HEK293 (cell line): ENCODE results near the gene CNOT8.

ENCODE experiments used
- CTCF ChIA-PET: fragments of 350-600 bp; formaldehyde crosslinking; extraction: SDS; loops from one replicate; lab custom pipeline; 2021; ENCODE audit warnings: antibody characterized with exemption; lab: Yijun Ruan, JAX
- POLR2A ChIA-PET: fragments of 300-600 bp; formaldehyde crosslinking; extraction: SDS; loops from one replicate; lab custom pipeline; 2020; ENCODE audit warnings: antibody characterized with exemption, inconsistent platforms; lab: Yijun Ruan, JAX
- H3K27ac ChIP-seq: fragments of 200-500 bp; sonication (Bioruptor generic); 2 replicates; pipeline ENCODE4 v1.5.1; 2014; ENCODE audit warnings: low read depth, low read length, control low read depth, inconsistent platforms; ENCODE audit errors: extremely low read depth
- H3K36me3 ChIP-seq, 2 experiments: fragments of 200-500 bp in 1 of 2; sonication (Bioruptor generic) in 1 of 2; 1 replicate in 1 of 2; 2 replicates in 1 of 2; pipeline ENCODE4 v1.5.1; 2014 to 2017; ENCODE audit warnings: inconsistent platforms in 2 of 2, low read length in 2 of 2; ENCODE audit not compliant: control insufficient read depth in 2 of 2, insufficient read depth in 1 of 2
- H3K4me1 ChIP-seq: fragments of 200-500 bp; sonication (Bioruptor generic); 2 replicates; pipeline ENCODE4 v1.5.1; 2014; ENCODE audit warnings: mild to moderate bottlenecking, low read length, inconsistent platforms; ENCODE audit not compliant: control insufficient read depth, insufficient read depth
- H3K4me3 ChIP-seq: 2 replicates; pipeline ENCODE4 v1.5.1; 2011; ENCODE audit warnings: low read depth, mild to moderate bottlenecking, control low read depth, low read length, moderate library complexity
- H3K9me3 ChIP-seq: fragments of 200-500 bp; sonication (Bioruptor generic); 2 replicates; pipeline ENCODE4 v1.5.1; 2014; ENCODE audit warnings: low read depth, low read length, inconsistent platforms; ENCODE audit not compliant: control insufficient read depth, insufficient read depth
- BCL11A ChIP-seq: fragments of 450-650 bp; formaldehyde crosslinking; IDR thresholded peaks from 2 replicates; pipeline ENCODE4 v1.5.1; 2016; ENCODE audit warnings: low read depth, missing biosample characterization, missing genetic modification characterization
- EGR2 ChIP-seq: fragments of 450-650 bp; formaldehyde crosslinking; IDR thresholded peaks from 2 replicates; pipeline ENCODE4 v1.5.1; 2016; ENCODE audit warnings: low read depth, missing biosample characterization, missing genetic modification characterization
- PRDM1 ChIP-seq: fragments of 450-650 bp; formaldehyde crosslinking; IDR thresholded peaks from 2 replicates; pipeline ENCODE4; 2016; ENCODE audit warnings: missing biosample characterization, missing genetic modification characterization
- SP2 ChIP-seq: fragments of 450-650 bp; formaldehyde crosslinking; IDR thresholded peaks from 2 replicates; pipeline ENCODE4 v1.5.1; 2016; ENCODE audit warnings: missing biosample characterization, missing genetic modification characterization
- ZBTB8A ChIP-seq: fragments of 450-650 bp; formaldehyde crosslinking; IDR thresholded peaks from 2 replicates; pipeline ENCODE4 v1.5.1; 2016; ENCODE audit warnings: missing biosample characterization, missing genetic modification characterization
- ZFHX2 ChIP-seq: fragments of 450-650 bp; formaldehyde crosslinking; conservative IDR thresholded peaks from 2 replicates; pipeline ENCODE4 v1.5.1; 2016; ENCODE audit warnings: missing biosample characterization, missing genetic modification characterization
- ZFP37 ChIP-seq: fragments of 450-650 bp; formaldehyde crosslinking; IDR thresholded peaks from 2 replicates; pipeline ENCODE4 v1.5.1; 2016; ENCODE audit warnings: missing biosample characterization, missing genetic modification characterization
- ZNF132 ChIP-seq: fragments of 450-650 bp; formaldehyde crosslinking; IDR thresholded peaks from 2 replicates; pipeline ENCODE4 v1.5.1; 2017; ENCODE audit warnings: missing biosample characterization, missing genetic modification characterization, borderline replicate concordance
- ZNF184 ChIP-seq: fragments of 450-650 bp; IDR thresholded peaks from 2 replicates; pipeline ENCODE4 v1.5.1; 2018; ENCODE audit warnings: missing biosample characterization, mild to moderate bottlenecking, missing genetic modification characterization
- ZNF335 ChIP-seq: fragments of 450-650 bp; formaldehyde crosslinking; conservative IDR thresholded peaks from 2 replicates; pipeline ENCODE4 v1.5.1; 2016; ENCODE audit warnings: missing biosample characterization, missing genetic modification characterization
- ZNF366 ChIP-seq: fragments of 450-650 bp; formaldehyde crosslinking; conservative IDR thresholded peaks from 2 replicates; pipeline ENCODE4 v1.5.1; 2016; ENCODE audit warnings: missing biosample characterization, missing genetic modification characterization
- ZNF610 ChIP-seq: fragments of 450-650 bp; formaldehyde crosslinking; IDR thresholded peaks from 2 replicates; pipeline ENCODE4 v1.5.1; 2016; ENCODE audit warnings: missing biosample characterization, missing genetic modification characterization, borderline replicate concordance
- ZNF658 ChIP-seq: fragments of 450-650 bp; formaldehyde crosslinking; IDR thresholded peaks from 2 replicates; pipeline ENCODE4; 2016; ENCODE audit warnings: missing biosample characterization, missing genetic modification characterization
- ZNF664 ChIP-seq: fragments of 450-650 bp; formaldehyde crosslinking; IDR thresholded peaks from 2 replicates; pipeline ENCODE4 v1.5.1; 2016; ENCODE audit warnings: missing biosample characterization, missing genetic modification characterization
- ZNF776 ChIP-seq: fragments of 450-650 bp; formaldehyde crosslinking; IDR thresholded peaks from 2 replicates; pipeline ENCODE4 v1.5.0; 2017; ENCODE audit warnings: missing biosample characterization, missing genetic modification characterization, borderline replicate concordance
- TF ChIP-seq, protein P1 (sequence below): fragments of 450-650 bp; formaldehyde crosslinking; IDR thresholded peaks from 2 replicates; pipeline ENCODE4 v1.5.1; 2017; ENCODE audit warnings: missing biosample characterization, mild to moderate bottlenecking, missing genetic modification characterization, moderate library complexity
- TF ChIP-seq, protein P2 (sequence below): fragments of 450-650 bp; formaldehyde crosslinking; conservative IDR thresholded peaks from 2 replicates; pipeline ENCODE4 v1.5.1; 2016; ENCODE audit warnings: low read depth, missing biosample characterization, missing genetic modification characterization
- TF ChIP-seq, protein P3 (sequence below): fragments of 450-650 bp; formaldehyde crosslinking; IDR thresholded peaks from 2 replicates; pipeline ENCODE4 v1.5.1; 2016; ENCODE audit warnings: missing biosample characterization, missing genetic modification characterization, low read depth
- TF ChIP-seq, protein P4 (sequence below): fragments of 450-650 bp; formaldehyde crosslinking; IDR thresholded peaks from 2 replicates; pipeline ENCODE4 v1.5.1; 2016; ENCODE audit warnings: missing biosample characterization, missing genetic modification characterization, borderline replicate concordance

The CNOT8 gene

DNA sequence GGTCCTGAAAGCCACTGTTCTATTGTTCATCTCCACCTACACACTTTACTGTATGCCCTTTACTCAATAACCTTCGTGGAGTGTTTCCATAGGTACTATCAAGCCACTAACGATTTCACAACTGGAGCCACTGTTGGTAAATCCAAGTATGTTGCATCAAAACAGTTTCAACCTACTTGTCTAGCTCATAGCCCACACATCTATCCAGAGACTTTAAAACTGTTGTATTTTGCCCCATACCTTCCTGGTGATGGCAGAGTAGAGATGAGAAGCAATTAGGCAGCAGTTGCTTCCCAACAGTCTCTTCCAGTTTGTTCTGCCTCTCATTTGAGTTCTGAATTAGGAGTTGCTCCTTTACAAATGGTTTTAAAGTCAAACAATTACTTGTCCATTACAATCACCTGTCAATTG is 8.6 kb upstream of the CNOT8 start:
- no peak overlapping the region for H3K27ac ChIP-seq
- TF ChIP-seq EGR2 (tag by site-specific recombination), result peak; percentile 31; the same call in 1 of the 2 replicates
- TF ChIP-seq ZNF184 (tag by site-specific recombination), result no peak
- TF ChIP-seq ZFHX2 (tag by site-specific recombination), result peak; percentile 61
- TF ChIP-seq ZNF658 (tag by site-specific recombination), result no peak
- no peak overlapping the region for H3K4me3 ChIP-seq
- CTCF ChIA-PET, result interaction anchor here (0.6 to 0.7 kb wide), 2 partner anchors 27 to 60 kb away, joined by 3 to 6 read pairs; no protein-coding TSS in a partner anchor
- POLR2A ChIA-PET, result interaction anchor here (0.9 to 1.4 kb wide), 2 partner anchors 14 to 18 kb away, joined by 3 to 4 read pairs; no protein-coding TSS in a partner anchor
- no peaks in the 10 kb centered on the region for H3K9me3 ChIP-seq
- no peaks in the 10 kb centered on the region; a peak in 1 of 3 replicates for H3K36me3 ChIP-seq
- peaks cover 4% of the 10 kb centered on the region; the same call in 1 of the 2 replicates for H3K4me1 ChIP-seq

DNA sequence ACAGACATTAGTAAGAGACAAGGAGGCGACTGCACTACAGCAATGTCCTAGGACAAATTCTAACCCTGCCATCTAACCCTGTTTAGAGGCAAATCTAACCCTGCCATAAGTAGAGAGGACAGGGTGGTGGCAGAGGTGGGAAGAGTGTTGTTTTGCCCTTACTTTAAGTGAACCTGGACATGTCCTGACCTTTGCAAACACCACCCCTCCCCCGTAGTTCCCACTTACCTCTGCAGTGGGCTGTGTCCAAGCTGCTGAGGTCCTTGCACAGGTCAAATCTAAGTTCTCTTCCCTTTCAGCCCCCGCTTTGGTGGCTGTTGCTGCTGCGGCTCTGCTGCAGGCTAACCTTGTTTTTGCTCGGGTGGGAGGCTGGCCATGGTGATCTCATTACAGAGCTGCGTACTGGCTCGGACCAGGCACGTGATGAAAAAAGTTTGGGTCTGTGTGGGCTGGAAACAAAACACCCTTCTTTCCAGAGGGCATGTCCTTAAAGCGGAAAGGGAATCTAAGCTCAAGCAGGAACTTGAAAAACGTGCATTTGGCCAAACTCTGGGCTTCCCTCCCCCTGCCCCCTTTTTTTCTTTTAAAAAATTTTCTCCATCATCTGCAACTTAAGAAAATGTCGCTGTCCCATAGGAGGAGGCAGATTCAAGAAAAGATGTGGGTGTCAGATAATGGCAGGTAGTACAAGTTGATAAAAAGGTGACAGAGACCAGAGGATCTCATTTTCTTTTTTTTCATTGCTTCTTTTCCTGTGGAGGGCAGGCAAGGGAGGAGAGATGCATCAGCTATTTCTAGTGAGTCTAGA is 8.0 kb upstream of the CNOT8 start, which contains the start of gene FAXDC2:
Gene FAXDC2 (minus strand): TSS at position 349 of the 808 bp plus-strand sequence. CDS start 12,425 bp downstream, outside the sequence.
- POLR2A ChIA-PET, result interaction anchor here (0.6 to 1.5 kb wide), 5 partner anchors 10 to 327 kb away, joined by 4 to 6 read pairs (median 4); no protein-coding TSS in a partner anchor
- Histone ChIP-seq H3K9me3 (no peaks in the 10 kb centered on the region), H3K27ac (no peak within 1 kb of the TSS; the same call in 1 of the 2 replicates), H3K4me3 (peak within 1 kb of the TSS; percentile 43), H3K4me1 (peaks cover 4% of the 10 kb centered on the region; the same call in 1 of the 2 replicates), H3K36me3 (no peaks in the 10 kb centered on the region; a peak in 1 of 3 replicates)
- CTCF ChIA-PET, result interaction anchor here (0.6 to 1.0 kb wide), 2 partner anchors 60 to 200 kb away, joined by 5 to 6 read pairs; no protein-coding TSS in a partner anchor
- TF ChIP-seq, protein P1, sequence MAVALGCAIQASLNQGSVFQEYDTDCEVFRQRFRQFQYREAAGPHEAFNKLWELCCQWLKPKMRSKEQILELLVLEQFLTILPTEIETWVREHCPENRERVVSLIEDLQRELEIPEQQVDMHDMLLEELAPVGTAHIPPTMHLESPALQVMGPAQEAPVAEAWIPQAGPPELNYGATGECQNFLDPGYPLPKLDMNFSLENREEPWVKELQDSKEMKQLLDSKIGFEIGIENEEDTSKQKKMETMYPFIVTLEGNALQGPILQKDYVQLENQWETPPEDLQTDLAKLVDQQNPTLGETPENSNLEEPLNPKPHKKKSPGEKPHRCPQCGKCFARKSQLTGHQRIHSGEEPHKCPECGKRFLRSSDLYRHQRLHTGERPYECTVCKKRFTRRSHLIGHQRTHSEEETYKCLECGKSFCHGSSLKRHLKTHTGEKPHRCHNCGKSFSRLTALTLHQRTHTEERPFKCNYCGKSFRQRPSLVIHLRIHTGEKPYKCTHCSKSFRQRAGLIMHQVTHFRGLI, result peak; percentile 91
- TF ChIP-seq PRDM1 (tag by site-specific recombination), result no peak
- no peak for TF ChIP-seq ZNF664 (tag by site-specific recombination)
- peak; percentile 45; the same call in 1 of the 2 replicates for TF ChIP-seq ZFP37 (tag by site-specific recombination)
- no peak for TF ChIP-seq ZNF610 (tag by site-specific recombination)
- no peak for TF ChIP-seq ZNF132 (tag by site-specific recombination)
- TF ChIP-seq, protein P2, sequence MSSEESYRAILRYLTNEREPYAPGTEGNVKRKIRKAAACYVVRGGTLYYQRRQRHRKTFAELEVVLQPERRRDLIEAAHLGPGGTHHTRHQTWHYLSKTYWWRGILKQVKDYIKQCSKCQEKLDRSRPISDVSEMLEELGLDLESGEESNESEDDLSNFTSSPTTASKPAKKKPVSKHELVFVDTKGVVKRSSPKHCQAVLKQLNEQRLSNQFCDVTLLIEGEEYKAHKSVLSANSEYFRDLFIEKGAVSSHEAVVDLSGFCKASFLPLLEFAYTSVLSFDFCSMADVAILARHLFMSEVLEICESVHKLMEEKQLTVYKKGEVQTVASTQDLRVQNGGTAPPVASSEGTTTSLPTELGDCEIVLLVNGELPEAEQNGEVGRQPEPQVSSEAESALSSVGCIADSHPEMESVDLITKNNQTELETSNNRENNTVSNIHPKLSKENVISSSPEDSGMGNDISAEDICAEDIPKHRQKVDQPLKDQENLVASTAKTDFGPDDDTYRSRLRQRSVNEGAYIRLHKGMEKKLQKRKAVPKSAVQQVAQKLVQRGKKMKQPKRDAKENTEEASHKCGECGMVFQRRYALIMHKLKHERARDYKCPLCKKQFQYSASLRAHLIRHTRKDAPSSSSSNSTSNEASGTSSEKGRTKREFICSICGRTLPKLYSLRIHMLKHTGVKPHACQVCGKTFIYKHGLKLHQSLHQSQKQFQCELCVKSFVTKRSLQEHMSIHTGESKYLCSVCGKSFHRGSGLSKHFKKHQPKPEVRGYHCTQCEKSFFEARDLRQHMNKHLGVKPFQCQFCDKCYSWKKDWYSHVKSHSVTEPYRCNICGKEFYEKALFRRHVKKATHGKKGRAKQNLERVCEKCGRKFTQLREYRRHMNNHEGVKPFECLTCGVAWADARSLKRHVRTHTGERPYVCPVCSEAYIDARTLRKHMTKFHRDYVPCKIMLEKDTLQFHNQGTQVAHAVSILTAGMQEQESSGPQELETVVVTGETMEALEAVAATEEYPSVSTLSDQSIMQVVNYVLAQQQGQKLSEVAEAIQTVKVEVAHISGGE (tag by site-specific recombination), result peak; percentile 44; the same call in 1 of the 2 replicates
- no peak for TF ChIP-seq ZNF366 (tag by site-specific recombination)
- TF ChIP-seq, protein P3, sequence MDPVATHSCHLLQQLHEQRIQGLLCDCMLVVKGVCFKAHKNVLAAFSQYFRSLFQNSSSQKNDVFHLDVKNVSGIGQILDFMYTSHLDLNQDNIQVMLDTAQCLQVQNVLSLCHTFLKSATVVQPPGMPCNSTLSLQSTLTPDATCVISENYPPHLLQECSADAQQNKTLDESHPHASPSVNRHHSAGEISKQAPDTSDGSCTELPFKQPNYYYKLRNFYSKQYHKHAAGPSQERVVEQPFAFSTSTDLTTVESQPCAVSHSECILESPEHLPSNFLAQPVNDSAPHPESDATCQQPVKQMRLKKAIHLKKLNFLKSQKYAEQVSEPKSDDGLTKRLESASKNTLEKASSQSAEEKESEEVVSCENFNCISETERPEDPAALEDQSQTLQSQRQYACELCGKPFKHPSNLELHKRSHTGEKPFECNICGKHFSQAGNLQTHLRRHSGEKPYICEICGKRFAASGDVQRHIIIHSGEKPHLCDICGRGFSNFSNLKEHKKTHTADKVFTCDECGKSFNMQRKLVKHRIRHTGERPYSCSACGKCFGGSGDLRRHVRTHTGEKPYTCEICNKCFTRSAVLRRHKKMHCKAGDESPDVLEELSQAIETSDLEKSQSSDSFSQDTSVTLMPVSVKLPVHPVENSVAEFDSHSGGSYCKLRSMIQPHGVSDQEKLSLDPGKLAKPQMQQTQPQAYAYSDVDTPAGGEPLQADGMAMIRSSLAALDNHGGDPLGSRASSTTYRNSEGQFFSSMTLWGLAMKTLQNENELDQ (tag by site-specific recombination), result no peak
- TF ChIP-seq SP2, result peak; percentile 53
- TF ChIP-seq ZBTB8A (tag by site-specific recombination), result peak; percentile 25; the same call in 1 of the 2 replicates
- TF ChIP-seq BCL11A, result peak; percentile 22; the same call in 1 of the 2 replicates
- TF ChIP-seq ZNF776 (tag by site-specific recombination), result no peak
- peak; percentile 52; the same call in 1 of the 2 replicates for TF ChIP-seq ZNF335 (tag by site-specific recombination)
- TF ChIP-seq, protein P4, sequence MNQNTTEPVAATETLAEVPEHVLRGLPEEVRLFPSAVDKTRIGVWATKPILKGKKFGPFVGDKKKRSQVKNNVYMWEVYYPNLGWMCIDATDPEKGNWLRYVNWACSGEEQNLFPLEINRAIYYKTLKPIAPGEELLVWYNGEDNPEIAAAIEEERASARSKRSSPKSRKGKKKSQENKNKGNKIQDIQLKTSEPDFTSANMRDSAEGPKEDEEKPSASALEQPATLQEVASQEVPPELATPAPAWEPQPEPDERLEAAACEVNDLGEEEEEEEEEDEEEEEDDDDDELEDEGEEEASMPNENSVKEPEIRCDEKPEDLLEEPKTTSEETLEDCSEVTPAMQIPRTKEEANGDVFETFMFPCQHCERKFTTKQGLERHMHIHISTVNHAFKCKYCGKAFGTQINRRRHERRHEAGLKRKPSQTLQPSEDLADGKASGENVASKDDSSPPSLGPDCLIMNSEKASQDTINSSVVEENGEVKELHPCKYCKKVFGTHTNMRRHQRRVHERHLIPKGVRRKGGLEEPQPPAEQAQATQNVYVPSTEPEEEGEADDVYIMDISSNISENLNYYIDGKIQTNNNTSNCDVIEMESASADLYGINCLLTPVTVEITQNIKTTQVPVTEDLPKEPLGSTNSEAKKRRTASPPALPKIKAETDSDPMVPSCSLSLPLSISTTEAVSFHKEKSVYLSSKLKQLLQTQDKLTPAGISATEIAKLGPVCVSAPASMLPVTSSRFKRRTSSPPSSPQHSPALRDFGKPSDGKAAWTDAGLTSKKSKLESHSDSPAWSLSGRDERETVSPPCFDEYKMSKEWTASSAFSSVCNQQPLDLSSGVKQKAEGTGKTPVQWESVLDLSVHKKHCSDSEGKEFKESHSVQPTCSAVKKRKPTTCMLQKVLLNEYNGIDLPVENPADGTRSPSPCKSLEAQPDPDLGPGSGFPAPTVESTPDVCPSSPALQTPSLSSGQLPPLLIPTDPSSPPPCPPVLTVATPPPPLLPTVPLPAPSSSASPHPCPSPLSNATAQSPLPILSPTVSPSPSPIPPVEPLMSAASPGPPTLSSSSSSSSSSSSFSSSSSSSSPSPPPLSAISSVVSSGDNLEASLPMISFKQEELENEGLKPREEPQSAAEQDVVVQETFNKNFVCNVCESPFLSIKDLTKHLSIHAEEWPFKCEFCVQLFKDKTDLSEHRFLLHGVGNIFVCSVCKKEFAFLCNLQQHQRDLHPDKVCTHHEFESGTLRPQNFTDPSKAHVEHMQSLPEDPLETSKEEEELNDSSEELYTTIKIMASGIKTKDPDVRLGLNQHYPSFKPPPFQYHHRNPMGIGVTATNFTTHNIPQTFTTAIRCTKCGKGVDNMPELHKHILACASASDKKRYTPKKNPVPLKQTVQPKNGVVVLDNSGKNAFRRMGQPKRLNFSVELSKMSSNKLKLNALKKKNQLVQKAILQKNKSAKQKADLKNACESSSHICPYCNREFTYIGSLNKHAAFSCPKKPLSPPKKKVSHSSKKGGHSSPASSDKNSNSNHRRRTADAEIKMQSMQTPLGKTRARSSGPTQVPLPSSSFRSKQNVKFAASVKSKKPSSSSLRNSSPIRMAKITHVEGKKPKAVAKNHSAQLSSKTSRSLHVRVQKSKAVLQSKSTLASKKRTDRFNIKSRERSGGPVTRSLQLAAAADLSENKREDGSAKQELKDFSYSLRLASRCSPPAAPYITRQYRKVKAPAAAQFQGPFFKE, result no peak
